Hippocampal formation (tissue), 2 donors: ENCODE measurements around the gene UBE2F.

Experiments used
- DNase-seq, 2 donors: peaks; one replicate each; lab custom pipeline; 2025; lab: John Stamatoyannopoulos, UW

UBE2F gene

GRCh38 chr2:237966565-237967462, at the start of gene UBE2F:
Gene UBE2F, plus strand, starts transcription at chr2:237967014. Its CDS starts 6,094 bp downstream, at chr2:237973108.
- peak; percentile 94 to 96 for DNase-seq

- DNase-seq: no peak
Measured at GRCh38 chr2:237917696-237918374, 49.0 kb upstream of the UBE2F start.

GRCh38 chr2:237919593-237919992, 47.2 kb upstream of the UBE2F start:
- DNase-seq: no peak

GRCh38 chr2:237920673-237921072, 46.1 kb upstream of the UBE2F start:
- DNase-seq: no peak

- DNase-seq: no peak
Measured at GRCh38 chr2:237921967-237922492, 44.8 kb upstream of the UBE2F start.

- no peak for DNase-seq
Measured at GRCh38 chr2:237922641-237923361, 44.0 kb upstream of the UBE2F start.

- DNase-seq: no peak
Measured at GRCh38 chr2:237923481-237924163, 43.2 kb upstream of the UBE2F start.

- DNase-seq: no peak
Measured at GRCh38 chr2:237924164-237924534, 42.7 kb upstream of the UBE2F start.

- no peak for DNase-seq
Measured at GRCh38 chr2:237927135-237927534, 39.7 kb upstream of the UBE2F start.

- no peak for DNase-seq
Measured at GRCh38 chr2:237927986-237928385, 38.8 kb upstream of the UBE2F start.

- DNase-seq: no peak
Measured at GRCh38 chr2:237929979-237930378, 36.8 kb upstream of the UBE2F start.

- DNase-seq: peak in 1 of 2 donors; percentile 68
Measured at GRCh38 chr2:237931205-237931721, 35.6 kb upstream of the UBE2F start.

- no peak for DNase-seq
Measured at GRCh38 chr2:237932731-237933131, 34.1 kb upstream of the UBE2F start.

GRCh38 chr2:237934186-237934585, 32.6 kb upstream of the UBE2F start:
- DNase-seq: no peak

GRCh38 chr2:237935740-237936452, 30.9 kb upstream of the UBE2F start:
- no peak for DNase-seq

GRCh38 chr2:237939251-237939650, 27.6 kb upstream of the UBE2F start:
- DNase-seq: no peak

- DNase-seq: no peak
Measured at GRCh38 chr2:237940828-237941227, 26.0 kb upstream of the UBE2F start.

GRCh38 chr2:237941239-237941638, 25.6 kb upstream of the UBE2F start:
- no peak for DNase-seq

GRCh38 chr2:237942513-237942899, 24.3 kb upstream of the UBE2F start:
- no peak for DNase-seq

GRCh38 chr2:237943395-237944094, 23.3 kb upstream of the UBE2F start:
- peak; percentile 21 to 48 for DNase-seq
